ENCODE results near the gene ANTXRL. TPM values are rescaled to one million over a fixed set of nuclear protein-coding genes. Genes with fewer than 3 reads are reported as not detected.
"Not testable (repeated sequence)": the region's sequence is repeated elsewhere in the genome, so short reads cannot be mapped to it uniquely, and the experiment has no call there.

The ANTXRL gene
- total RNA-seq, 1 experiment from 2014 or later, result not detected

DNA sequence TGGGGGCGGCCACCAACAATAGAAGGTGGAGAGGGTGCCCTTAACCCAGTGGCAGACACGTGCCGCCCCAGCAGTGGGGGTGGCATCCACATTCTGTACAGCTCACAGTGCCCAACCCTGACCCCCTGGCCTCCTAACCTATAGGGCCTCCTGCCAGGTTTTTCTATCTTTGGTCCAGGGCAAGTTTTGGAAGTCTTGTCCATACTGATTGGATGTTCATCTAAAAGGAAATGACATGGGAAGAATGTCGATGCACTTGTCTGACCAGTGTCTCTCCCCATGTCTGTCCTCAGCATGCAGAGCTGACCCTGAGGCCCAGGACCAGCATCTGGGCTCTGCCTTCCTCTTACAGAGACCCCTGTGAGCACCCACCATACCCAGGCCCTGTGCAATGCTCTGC lies 32.3 kb upstream of the ANTXRL start:
- no peak for DNase-seq (ENCODE audit: low read depth)

DNA sequence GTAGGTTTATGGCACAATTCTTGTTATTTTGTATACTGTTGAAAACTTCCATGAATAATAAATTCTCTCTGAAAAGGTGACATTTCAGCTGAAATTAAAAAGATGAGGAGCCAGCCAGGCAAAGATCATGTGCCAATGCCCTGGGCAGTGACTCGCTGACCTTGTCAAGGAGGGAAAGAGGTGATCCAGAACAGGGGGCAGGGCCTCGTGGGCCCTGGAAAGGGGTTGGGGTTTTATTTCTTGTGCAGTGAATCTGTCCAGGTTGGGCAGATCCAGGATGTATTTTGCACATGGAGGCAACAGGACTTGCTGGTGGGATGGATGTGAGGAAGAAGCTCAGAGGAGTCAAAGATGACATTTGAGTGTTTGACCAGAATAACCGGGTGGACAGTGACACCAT lies 31.6 kb upstream of the ANTXRL start:
- DNase-seq (ENCODE audit: low read depth), result not testable (repeated sequence)

DNA sequence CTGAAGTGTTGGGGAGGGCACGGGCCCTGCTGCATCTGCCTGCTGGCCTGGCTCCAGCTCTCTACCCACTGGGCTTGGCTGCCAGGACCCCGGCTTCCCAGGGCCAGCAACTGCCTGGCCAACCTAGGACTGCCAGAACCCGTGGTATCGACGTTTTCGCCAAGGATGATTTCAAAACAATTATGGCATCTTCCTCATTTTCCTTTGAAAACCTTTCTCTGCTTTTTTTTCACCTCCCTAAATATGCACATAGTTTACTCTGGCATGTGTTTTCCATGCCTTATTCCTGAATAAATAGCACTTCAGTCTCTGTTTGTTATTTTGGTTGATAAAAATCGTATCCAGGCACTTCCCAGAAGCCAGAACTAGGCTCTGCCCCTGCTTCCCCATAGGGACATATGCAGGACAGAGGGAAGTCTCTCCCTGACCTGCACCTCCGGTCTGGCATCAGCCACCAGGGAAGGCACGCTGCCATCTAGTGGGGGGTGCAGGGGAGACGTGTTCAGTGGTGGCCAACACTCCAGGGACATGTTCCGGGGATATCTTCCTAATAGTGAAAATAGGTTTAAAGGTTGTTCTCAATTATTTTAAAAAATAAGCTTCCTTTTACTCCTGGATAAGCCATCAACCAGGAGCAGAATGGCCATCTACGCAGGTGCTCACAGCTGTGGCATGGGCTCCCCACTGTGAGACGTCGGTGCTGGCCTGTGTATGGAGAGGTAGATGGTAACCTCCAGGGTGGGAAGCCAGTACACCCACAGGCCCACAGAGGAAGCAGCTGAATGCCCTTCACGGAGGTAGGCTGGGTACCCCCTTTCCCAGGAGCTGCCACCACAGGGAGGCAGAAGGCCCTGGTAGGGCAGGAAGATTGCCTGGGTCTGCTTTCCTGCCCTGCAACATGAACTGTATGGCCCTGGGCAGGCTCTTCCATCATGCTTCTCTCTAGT lies 30.7 kb upstream of the ANTXRL start:
- DNase-seq (ENCODE audit: low read depth), result peak; percentile 63

DNA sequence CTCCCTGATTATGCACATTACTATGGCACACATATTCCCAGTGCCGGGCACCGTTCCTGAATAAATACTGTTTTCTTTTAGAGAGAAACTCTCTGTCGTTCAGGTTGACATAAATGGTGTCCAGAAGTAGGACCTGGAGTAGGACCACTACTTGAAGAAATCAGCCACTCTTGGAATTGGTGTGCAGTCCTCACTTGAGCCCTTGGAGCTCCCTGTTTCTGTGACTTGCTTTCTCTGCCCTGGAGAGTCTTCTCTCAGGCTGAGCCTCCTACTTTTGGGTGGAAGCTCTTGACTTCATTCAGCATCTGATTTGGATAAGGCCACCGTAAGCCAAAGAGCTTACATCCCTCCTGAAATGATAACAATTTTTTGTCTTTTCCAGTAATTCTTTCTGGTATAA lies 29.7 kb upstream of the ANTXRL start:
- DNase-seq (ENCODE audit: low read depth), result no peak

DNA sequence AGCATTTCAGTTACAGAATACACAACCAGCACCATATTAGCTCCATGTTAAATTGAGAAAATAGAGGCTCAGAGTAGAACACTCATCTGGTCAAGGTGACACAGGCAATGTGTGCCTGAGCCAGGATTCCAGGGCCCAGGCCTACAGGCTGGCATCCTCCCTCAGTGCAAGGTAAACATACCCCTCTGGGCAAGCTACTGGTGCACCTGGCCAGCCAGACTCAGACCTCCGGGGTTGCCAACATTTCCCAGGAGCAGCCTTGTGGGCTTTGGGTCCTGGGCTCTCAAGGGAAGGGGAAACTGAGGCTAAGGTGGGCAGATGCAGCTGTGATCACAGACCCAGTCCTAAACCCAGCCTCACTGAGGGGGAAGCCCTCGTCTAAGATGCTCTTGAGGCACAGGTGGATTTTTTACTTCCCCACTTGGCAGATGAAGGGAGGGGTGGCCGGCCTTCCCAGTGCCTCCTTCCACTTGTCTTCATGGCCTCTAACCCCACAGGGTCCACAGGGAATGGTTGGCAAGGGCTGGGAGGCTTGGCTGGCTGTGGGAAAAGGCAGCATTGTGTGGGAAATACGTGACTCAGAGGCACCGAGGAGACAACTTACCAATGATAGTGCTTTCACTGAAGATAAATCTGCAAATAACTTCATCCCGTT lies 23.8 kb upstream of the ANTXRL start:
- DNase-seq (ENCODE audit: low read depth), result not testable (repeated sequence)

DNA sequence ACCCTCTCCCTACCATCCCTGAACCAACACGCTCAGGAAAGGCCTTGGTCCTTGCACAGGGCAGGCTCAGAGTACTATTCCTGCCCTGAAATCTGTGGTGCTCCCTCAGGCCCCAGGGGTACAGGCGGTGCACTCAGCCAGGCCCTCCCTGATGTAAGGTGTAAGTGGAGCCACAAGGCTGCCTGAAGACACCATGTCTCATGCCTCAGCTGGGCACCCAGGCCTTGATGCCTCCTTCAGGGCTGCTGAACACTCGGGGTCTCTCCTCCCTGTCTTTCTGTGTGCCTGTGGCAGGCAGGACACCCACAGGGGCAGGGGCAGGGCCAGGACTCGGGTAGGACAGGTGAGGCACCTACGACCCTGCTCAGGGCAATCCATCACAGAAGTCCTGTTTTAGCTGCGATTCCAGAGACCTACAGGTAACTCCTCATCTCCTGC lies 22.9 kb upstream of the ANTXRL start:
- DNase-seq (ENCODE audit: low read depth), result no peak

DNA sequence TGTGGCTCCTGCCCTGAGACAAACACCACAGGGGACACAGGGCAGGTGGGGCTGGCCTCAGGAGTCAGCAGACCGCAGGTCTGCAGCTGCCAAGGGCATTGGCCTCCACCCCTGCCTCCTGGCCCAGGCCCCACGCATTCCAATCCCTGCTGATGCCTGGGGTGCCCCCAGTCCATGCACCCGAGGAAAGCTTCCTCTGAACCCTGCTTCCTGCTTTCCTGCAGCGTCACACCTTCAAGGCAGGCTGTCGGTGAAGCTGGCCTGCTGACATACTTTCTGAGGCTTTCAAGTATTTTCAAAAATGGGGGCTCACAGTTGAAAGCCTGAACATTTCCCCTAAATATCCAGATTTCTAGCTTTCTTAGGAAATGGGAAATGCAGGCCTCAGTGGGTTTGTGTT lies 22.5 kb upstream of the ANTXRL start:
- DNase-seq (ENCODE audit: low read depth), result no peak

DNA sequence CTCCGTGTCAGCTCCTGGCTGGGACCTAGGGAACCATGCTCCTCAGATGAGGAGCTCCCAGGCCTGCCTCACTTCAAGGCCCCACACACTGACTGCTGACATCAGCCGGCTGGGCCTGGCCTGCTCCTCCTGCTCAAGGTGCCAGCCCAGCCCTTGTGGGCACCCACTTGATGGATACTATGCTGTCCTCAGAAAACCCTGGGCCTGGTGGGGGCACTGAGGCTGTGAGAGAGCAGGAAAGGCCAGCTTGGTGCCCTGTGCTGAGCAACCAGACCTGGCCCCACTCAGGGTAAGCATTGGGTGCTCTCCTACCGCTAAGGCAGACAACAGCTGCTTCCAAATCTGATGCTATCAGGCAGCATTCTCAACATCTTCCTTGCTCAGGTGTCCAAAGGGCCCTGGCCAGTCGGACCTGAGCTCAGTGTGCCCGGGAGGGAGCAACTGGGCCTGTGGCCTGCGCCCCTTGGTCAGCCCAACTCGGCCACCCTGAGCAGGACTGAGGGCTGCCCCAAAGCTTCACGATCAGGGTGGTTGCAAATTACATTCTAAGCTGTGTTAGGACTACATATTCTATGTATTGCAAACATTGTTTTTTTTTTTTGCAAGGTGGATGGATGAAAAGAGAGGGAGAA lies 21.9 kb upstream of the ANTXRL start:
- DNase-seq (ENCODE audit: low read depth), result no peak

DNA sequence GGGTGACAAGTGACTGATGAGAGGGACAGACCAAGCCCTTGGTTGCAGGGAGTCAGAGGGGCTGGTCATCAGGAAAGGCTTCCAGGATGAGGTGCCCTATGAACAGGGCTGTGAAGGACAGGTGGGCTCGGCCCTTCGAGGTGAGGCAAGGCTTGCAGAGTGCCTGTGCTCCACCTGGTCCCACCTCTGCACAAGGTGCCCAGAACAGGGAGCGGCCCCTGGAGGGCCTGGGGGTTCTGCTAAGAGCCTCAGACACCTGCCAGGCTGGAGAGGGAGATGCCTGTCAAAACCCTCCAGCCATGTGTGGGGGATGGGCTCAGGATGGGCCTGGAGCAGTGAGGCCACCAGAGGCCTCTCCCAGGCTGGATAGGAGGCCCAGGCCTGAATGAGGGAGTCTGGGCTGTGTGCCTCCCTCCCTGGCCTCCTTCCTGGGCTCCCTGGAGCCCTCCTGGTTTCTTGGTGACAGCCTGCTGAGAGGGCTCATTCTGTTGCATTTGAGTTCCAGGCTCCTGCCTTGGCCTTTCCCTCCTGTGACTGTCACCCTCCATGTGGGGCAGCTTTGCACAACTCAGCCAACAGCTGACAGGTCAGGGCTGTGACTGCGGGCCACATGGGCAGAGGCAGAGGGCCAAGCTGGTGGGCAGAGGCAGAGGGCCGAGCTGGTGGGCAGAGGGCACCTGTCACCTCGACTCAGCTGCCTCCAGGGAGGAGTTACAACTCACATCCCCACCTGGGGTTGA lies 21.1 kb upstream of the ANTXRL start:
- DNase-seq (ENCODE audit: low read depth), result not testable (repeated sequence)

DNA sequence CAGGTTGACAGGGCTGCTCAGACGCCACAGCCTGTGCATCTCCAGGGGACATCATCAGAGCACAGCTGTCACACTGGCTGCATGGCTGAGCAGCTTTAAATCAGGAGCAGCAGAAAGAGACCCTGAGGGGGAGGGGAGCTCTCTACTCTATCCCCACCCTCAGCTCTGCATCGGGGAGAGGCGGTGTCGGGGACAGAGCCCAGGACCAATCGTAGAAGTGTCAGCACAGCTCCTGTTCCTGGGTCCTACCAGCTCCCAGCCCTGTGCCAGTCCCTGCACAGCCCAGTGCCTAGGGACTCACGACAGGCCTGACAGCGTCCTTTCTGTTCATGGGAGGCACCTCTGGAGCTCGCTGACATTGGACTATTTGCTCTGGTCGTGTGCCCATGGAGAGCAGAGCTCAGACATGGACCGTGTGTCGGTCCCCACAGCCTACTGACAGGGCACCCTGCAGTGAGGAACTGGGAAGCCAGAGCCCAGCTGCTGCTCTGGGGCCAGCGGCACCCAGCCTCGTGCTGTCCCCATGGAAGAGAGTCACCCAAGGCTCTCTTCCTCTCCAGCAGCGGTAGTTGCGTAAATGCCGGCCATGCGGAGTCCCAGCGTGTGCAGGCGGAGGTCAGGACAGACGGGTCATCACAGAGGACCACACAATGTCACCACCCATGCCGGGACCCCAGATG lies 20.4 kb upstream of the ANTXRL start:
- no peak for DNase-seq (ENCODE audit: low read depth)

DNA sequence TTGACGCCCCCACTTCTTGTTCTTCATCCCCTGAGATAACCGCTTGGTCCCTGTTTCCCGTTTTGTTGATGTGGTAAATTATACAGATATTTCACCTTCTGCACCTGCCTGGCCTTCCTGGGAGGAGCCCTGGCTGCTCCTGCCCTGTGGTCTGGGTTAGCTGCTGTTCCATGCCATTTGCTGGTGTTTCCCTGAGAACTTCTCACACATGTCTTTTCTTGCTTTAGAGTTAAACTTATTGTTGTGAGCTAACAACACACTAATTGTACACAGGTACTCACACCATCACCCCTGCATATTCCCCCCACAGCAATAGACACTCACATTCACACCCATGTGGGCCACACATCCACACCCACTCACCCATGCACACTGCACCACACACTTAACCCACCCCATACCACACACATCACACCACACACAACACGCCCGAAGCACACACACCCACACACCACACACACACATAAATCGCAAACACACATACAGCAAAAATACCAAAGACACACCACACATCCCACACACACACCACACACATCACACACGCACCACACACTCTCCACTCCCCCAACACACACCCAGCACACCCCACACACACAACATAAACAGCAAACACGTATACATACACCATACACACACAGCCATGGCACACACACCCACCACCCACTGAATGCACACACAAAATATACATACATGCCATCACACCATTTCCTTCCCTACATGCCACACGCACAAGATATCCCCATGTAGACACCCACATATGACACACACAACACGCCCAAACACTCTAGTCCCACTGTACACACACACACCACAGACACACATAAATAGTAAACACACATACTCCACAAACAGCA lies 19.4 kb upstream of the ANTXRL start:
- no peak for DNase-seq (ENCODE audit: low read depth)

DNA sequence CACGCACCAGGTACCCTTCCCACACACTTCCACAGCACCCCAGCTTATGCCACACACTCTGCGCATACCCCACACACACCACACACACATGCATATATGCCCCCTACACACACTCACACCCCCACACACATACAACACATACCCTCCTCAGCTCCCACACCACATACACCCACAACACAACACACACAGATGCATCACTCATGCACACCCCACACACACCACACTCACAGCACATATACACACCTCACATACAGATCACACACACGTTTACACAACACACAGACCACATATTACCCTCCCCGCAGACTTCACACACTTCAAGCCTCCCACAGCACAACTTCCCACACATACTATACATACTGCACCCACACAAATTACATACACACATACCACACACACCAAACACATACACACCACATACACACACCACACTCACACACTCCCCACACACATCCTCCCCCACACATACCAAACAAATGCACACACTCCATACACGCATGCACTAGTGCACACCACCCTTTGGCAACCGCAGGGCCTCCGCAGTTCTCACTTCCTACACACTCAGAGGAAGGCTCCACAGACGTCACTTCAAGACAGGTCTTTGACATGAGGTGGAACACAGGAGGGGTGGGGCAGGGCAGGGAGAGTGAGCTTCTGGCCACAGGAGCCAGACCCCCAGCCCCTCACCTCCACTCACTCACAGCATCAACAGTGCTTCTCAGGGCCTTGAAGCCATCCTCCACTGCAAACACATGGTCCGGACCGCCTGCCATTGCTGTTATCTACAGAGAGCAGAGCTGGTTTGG lies 18.5 kb upstream of the ANTXRL start:
- no peak for DNase-seq (ENCODE audit: low read depth)

DNA sequence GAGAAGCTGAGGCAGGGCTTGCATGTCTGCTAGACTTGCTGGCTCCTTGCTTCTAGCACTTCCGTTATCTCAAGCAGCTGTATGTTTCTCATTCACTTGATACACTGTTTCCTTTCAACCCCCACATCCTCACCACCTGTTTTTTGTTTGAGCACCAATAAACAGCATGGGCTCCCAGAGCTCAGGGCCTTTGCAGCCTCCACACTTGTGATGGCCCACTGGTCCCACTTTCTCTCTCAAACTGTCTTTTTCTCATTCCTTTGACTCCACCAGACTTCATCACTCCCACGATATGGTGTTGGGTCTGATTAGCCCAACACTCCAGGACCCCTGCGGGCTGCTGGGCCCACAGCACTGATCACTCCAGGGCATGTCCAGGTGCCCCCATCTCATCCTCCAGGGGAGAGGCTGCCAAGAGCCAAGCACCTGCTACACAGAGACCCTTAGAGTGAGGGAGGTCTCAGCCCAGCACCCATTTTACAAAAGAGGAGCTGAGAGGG lies 17.2 kb upstream of the ANTXRL start:
- DNase-seq (ENCODE audit: low read depth), result not testable (repeated sequence)

DNA sequence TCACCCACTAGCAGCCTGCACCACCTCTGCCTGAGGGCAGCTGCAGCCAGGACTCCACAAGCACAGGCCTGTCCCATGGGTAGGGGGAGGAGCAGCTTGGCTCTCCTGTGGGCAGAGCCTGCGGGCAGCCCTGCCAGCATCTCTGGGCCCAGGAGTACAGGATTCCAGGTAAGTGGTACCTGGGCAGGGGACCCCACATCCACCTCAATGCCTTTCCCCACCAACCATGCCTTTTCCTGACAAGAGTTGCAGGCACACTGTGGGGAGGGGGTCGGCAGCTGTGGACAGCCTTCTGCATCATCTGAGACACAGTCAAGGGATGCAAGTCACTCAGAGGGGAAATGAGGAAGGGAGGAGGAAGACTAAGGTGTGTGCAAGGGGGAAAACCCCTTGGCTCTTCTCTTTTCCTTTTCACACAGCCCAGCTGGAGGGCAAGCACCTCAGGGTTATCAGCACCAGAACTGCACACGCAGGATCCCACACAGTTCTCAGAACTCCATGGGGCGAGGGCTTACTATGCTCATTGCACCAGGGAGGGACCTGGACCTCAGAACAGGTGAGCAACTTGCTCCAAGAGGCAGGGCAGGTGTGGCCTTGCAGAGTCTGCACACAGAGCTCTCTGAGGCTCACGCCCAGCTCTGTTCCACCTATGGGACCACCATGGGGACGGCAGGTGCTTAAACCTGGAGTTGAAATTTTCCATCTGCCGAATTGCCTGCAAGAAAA lies 16.5 kb upstream of the ANTXRL start:
- no peak for DNase-seq (ENCODE audit: low read depth)

DNA sequence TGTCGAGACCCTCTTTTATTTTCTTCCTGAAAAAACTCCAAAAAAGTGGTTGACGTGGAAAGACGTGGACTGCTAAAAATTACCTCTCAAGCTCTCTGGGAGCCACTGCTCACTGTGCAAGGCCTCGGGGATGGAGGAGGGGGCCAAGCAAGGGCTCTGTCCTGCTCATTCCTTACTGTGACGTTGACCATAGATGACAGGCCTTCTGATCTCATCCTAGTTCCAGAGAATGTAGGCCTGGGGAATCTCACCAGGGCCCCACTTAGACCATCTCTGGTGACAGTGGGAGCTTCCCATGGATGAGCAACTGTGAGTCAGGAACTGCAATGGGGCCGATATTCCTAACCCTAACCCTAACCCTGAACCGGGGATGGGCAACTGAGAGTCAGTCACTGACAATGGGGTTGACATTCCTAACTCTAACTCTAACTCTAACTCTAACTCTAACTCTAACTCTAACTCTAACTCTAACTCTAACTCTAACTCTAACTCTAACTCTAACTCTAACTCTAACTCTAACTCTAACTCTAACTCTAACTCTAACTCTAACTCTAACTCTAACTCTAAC lies 15.8 kb upstream of the ANTXRL start:
- not testable (repeated sequence) for DNase-seq (ENCODE audit: low read depth)

DNA sequence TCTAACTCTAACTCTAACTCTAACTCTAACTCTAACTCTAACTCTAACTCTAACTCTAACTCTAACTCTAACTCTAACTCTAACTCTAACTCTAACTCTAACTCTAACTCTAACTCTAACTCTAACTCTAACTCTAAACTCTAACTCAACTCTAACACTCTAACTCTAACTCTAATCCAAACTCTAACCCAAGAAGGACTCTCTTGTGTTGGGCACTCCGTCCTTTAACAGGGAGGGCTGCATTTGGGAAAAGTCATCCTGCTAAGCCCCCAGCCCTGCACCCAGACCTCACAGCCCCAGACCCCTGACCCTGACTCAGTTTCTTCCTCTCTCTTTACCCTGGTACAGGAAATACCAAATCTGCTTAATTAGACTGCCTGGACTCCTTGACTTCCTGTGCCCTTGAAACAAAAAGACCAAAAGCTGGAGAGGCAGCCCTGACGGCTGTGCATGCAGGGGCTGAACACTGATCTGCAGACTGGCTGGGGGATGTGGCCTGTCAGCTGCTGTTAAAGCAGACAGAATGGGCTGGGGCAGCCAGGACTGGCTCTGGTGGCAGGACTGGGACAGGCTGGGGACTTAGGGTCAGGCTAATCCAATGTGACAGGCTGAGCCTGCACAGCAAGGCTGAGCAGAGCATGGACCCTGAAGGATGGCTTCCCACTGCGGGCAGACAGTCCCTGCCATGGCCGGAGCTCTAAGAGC lies 14.8 kb upstream of the ANTXRL start:
- not testable (repeated sequence) for DNase-seq (ENCODE audit: low read depth)

DNA sequence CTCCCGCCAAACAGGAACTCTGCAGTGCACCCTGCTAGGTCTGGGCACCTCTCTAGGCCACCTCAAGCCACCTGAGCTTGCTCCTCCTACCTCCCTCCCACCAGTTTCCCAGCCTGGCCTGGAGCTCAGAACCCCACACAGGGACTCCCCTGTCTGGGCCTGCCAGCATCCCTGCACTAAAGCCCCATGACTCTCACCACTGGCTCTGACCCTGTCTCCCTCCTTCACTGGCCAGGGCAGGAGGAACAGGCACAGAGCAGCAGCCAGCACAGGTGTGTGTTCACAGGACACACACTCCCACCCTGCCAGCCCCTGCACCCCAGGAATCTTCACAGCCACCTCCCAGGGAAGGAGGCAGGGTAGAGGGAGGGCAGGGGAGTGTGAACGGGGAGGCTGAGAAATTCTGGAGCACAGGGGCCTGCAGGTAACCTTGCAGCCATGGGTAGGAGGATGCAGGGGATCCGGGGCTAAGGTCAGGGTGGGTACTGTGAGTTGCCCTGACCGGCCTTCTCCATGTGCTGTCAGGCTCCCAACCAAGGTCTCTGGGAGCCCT lies 13.9 kb upstream of the ANTXRL start:
- no peak for DNase-seq (ENCODE audit: low read depth)

All from Daoy (cell line).